Uterus (tissue), 4 donors: ENCODE measurements around the gene ACY1. TPM values are rescaled to one million over a fixed set of nuclear protein-coding genes. Genes with fewer than 3 reads are reported as not detected.

Experiments used
- DNase-seq, 2 donors: peaks; one replicate each; pipeline ENCODE4 v3.0.0-alpha.2; 2019 to 2020
- H3K27ac ChIP-seq, 2 donors: fragments of 200-600 bp; sonication (generic); 1 replicate in 1 of 2; 2 replicates in 1 of 2; pipeline ENCODE4 v1.5.1; 2016 to 2018
- H3K27me3 ChIP-seq, 2 donors: fragments of 200-600 bp; sonication (generic); one replicate each; pipeline ENCODE4 v1.5.1; 2018 to 2019; ENCODE audit warnings: control low read depth in 1 of 2
- H3K36me3 ChIP-seq, 2 donors: fragments of 200-600 bp; sonication (generic); one replicate each; pipeline ENCODE4 v1.5.1; 2019; ENCODE audit warnings: control low read depth in 1 of 2
- H3K4me1 ChIP-seq, 2 donors: fragments of 200-600 bp; sonication (generic); one replicate each; pipeline ENCODE4 v1.5.1; 2018 to 2019; ENCODE audit warnings: control low read depth in 1 of 2
- H3K4me3 ChIP-seq, 2 donors: fragments of 200-600 bp; sonication (generic); 1 replicate in 1 of 2; 2 replicates in 1 of 2; pipeline ENCODE4 v1.5.1; 2018 to 2019; ENCODE audit warnings: mild to moderate bottlenecking in 1 of 2
- H3K9me3 ChIP-seq, 2 donors: fragments of 200-600 bp; sonication (generic); one replicate each; pipeline ENCODE4 v1.5.1; 2019; ENCODE audit warnings: control low read depth in 1 of 2
- CTCF ChIP-seq, 4 experiments: fragments of 200-600 bp in 2 of 4; fragments of 450-650 bp in 2 of 4; sonication (generic) in 2 of 4; IDR thresholded peaks; one replicate each; pipeline ENCODE4 v1.5.1; 2016 to 2019; ENCODE audit warnings: antibody characterized with exemption in 4 of 4, mild to moderate bottlenecking in 2 of 4, moderate library complexity in 1 of 4
- POLR2A ChIP-seq, 2 donors: fragments of 450-650 bp; IDR thresholded peaks; one replicate each; pipeline ENCODE4 v1.6.1; 2016; ENCODE audit warnings: antibody characterized with exemption in 2 of 2, mild to moderate bottlenecking in 1 of 2, moderate library complexity in 1 of 2
- intact Hi-C: fragments of 100-400 bp; cut with DNase I; formaldehyde crosslinking; loops from one replicate; pipeline ENCODE4 v1.15.1; 2023; ENCODE audit warnings: low total_unique reads
- total RNA-seq, 4 donors: library from RNA; depleted of rRNA in 3 of 4; stranded (reverse); fragments of >200 nt in 3 of 4; gene quantifications; one replicate each; pipeline versions ENCODE4 v1.1.0 to v1.2.4, GENCODE V29; 2014 to 2023
- donor health status: DM: yes; HTN: yes; CAD: no.

ACY1 gene
- total RNA-seq, 4 donors from 2014 or later, result 1.3 to 19.0 (median 12.4) TPM; not detected in 1

- H3K27ac ChIP-seq, result no peak overlapping the region
- no peak overlapping the region for H3K4me3 ChIP-seq
- no peak for DNase-seq
- intact Hi-C loops, result no loop called here
- no peaks in the 10 kb centered on the region for H3K9me3 ChIP-seq
- H3K4me1 ChIP-seq, result no peaks in the 10 kb centered on the region
- no peaks in the 10 kb centered on the region for H3K27me3 ChIP-seq
- TF ChIP-seq CTCF (IDR thresholded peaks at IDR 0.05), result no peak
- H3K36me3 ChIP-seq, result no peaks in the 10 kb centered on the region
Observed at GRCh38 chr3:51954105-51954504, 29.2 kb upstream of the ACY1 start.

DNA sequence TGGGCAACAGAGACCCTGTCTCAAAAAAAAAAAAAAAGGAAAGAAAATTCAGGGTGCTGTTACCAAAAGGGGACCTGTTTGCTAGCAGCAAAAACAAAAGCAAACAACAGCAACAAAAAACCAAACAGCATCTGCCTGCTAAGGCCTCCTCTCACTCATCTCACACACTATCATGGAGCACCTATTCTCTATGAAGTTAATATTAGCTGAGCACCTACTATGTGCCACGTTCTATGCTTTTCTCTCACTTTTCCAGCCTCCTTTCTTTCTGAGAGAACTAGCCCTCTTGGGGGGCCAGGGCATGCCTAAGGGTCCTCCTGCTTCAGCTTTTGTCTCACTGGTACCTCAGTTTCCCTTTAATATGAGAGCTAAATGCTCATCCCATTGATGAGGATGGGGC, 28.6 kb upstream of the ACY1 start:
- DNase-seq, result no peak
- Histone ChIP-seq H3K4me3 (no peak overlapping the region), H3K9me3 (no peaks in the 10 kb centered on the region), H3K27me3 (no peaks in the 10 kb centered on the region), H3K27ac (no peak overlapping the region), H3K36me3 (no peaks in the 10 kb centered on the region), H3K4me1 (no peaks in the 10 kb centered on the region)
- no peak for TF ChIP-seq CTCF (IDR thresholded peaks at IDR 0.05)
- no peak for TF ChIP-seq POLR2A (IDR thresholded peaks at IDR 0.05)
- intact Hi-C loops, result no loop called here

DNA sequence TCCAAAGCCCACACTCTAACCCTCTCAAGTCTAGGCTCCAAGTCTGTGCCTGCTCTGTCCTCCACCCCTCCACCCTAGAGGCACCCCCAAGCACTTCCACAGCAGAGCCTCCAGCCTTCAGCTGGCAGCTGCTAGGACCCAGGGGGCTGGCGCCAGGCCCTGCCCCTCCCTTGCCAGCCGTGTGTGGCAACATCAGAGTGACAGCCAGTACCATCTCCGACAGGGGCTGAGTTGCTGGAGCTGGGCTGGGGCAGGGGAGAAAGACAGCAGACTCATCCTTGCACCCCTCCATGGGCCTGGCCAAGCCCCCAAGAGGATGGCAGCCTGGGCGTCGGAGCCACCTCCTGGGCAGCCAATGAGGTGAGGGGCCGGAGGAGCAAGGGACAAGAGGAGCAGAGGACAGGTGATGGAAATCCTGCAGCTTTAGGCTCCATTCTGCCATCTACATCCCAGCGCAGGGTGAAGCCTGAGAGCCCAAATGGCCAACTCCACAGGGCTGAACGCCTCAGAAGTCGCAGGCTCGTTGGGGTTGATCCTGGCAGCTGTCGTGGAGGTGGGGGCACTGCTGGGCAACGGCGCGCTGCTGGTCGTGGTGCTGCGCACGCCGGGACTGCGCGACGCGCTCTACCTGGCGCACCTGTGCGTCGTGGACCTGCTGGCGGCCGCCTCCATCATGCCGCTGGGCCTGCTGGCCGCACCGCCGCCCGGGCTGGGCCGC, 28.0 kb upstream of the ACY1 start, which contains the start of gene GPR62:
Gene GPR62 (plus strand): TSS at position 207 of the 718 bp plus-strand sequence. CDS start 272 bp downstream, at position 479.
- no peaks in the 10 kb centered on the region for H3K36me3 ChIP-seq
- H3K4me1 ChIP-seq, result no peaks in the 10 kb centered on the region
- no peak for DNase-seq
- H3K27ac ChIP-seq, result peak within 1 kb of the TSS; percentile 47 to 79
- H3K9me3 ChIP-seq, result no peaks in the 10 kb centered on the region
- peak within 1 kb of the TSS in 1 of 2 donors; percentile 40 for H3K4me3 ChIP-seq
- intact Hi-C loops, result no loop called here
- TF ChIP-seq POLR2A (IDR thresholded peaks at IDR 0.05) (no peak), CTCF (IDR thresholded peaks at IDR 0.05) (no peak)
- H3K27me3 ChIP-seq, result no peaks in the 10 kb centered on the region

DNA sequence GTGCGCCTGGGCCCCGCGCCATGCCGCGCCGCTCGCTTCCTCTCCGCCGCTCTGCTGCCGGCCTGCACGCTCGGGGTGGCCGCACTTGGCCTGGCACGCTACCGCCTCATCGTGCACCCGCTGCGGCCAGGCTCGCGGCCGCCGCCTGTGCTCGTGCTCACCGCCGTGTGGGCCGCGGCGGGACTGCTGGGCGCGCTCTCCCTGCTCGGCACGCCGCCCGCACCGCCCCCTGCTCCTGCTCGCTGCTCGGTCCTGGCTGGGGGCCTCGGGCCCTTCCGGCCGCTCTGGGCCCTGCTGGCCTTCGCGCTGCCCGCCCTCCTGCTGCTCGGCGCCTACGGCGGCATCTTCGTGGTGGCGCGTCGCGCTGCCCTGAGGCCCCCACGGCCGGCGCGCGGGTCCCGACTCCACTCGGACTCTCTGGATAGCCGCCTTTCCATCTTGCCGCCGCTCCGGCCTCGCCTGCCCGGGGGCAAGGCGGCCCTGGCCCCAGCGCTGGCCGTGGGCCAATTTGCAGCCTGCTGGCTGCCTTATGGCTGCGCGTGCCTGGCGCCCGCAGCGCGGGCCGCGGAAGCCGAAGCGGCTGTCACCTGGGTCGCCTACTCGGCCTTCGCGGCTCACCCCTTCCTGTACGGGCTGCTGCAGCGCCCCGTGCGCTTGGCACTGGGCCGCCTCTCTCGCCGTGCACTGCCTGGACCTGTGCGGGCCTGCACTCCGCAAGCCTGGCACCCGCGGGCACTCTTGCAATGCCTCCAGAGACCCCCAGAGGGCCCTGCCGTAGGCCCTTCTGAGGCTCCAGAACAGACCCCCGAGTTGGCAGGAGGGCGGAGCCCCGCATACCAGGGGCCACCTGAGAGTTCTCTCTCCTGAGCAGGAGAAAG, 27.2 kb upstream of the ACY1 start:
- TF ChIP-seq POLR2A (IDR thresholded peaks at IDR 0.05) (no peak), CTCF (IDR thresholded peaks at IDR 0.05) (peak in 3 of 4 experiments; percentile 35 to 68 (median 51))
- intact Hi-C loops, result no loop called here
- H3K4me1 ChIP-seq, result no peaks in the 10 kb centered on the region
- peak overlapping the region; percentile 47 to 79 for H3K27ac ChIP-seq
- peak; percentile 53 to 69 for DNase-seq
- H3K9me3 ChIP-seq, result no peaks in the 10 kb centered on the region
- no peaks in the 10 kb centered on the region for H3K36me3 ChIP-seq
- peak overlapping the region in 1 of 2 donors; percentile 40 for H3K4me3 ChIP-seq
- no peaks in the 10 kb centered on the region for H3K27me3 ChIP-seq
